ENCODE results near the gene ANKS1A.
"Not testable (repeated sequence)": the region's sequence is repeated elsewhere in the genome, so short reads cannot be mapped to it uniquely, and the experiment has no call there.

The ANKS1A gene

DNA sequence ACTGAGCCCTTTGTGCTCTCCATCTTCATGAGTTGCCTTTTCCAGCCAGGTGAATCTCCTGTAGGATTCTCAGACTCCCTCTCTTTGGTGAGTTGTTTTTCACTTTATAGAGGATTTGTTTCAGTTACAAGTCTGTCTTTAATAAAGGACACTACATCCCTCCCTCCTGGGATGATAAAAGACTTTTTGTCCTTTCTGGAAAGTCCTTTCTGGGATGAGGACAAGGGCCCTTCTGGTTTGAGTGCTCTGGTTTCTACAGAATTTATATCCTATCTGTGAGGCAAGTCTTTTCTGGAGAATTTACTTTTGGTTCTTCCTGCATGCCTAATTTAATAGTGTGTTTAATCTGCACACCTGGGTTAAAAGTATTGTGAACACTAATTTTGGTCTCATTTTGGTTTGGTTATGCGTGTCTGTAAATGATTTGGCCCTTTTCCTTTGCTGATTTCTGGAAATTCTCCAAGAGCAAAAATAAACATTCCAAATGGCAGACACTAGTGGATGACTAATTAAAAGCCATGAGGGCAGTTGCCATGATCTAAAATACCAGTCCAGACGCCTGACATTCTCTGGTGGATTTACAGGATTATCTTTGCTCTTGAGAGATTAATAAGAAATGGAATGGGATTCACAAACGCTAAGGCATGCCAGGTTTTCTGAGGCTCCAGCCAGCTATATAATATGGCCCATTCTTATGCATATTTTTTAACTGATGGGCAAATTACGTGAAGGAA is 207.2 kb downstream of the ANKS1A start:
- no peak for DNase-seq (ENCODE audit: low read depth in 2 of 2)

DNA sequence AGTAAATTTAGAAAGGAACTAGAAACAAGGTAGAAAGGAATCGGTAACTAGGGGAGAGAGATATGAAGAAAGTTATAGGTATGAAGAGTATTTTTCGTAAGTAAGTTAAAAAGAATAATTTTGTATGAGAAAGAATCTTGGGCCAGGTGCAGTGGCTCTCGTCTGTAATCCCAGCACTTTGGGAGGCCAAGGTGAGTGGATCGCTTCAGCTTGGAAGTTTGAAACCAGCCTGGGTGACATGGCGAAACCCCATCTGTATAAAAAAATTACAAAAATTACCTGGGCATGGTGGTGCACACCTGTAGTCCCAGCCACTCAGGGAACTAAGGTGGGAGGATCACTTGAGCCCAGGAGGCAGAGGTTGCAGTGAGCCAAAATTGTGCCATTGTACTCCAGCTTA is 210.1 kb downstream of the ANKS1A start:
- no peak for DNase-seq (ENCODE audit: low read depth in 2 of 2)

DNA sequence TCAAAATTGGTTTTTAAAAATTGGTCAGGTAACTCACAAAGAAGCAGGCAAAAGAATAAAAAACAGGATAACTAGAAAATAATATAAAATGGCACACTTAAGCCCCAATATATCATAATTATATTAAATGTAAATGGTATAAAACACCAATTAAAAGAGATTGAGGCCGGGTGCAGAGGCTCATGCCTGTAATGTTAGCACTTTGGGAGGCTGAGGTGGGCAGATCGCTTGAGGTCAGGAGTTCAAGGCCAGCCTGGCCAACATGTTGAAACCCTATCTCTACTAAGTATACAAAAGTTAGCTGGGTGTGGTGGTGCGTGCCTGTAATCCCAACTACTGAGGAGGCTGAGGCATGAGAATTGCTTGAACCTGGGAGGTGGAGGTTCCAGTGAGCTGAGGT is 216.0 kb downstream of the ANKS1A start:
- no peak for DNase-seq (ENCODE audit: low read depth in 2 of 2)

DNA sequence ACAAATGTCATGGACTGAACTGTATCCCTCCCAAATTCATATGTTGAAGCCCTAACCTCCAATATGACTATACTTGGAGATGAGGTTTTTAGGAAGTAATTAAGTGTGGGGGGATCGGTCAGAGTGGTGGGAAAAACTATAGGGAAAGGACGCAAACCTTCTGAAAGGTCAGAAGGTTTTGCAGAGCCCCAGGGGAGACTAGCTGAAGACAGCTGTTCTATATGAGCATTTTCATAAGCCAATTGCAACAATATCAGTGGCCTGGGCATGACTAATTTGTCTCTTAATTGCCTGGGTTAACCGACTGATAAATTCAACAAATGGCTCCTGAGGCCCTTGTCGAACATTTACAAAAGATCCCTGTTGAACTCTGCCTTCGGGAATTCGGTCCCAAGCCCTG is 217.0 kb downstream of the ANKS1A start:
- DNase-seq (ENCODE audit: low read depth in 2 of 2) = not testable (repeated sequence)

DNA sequence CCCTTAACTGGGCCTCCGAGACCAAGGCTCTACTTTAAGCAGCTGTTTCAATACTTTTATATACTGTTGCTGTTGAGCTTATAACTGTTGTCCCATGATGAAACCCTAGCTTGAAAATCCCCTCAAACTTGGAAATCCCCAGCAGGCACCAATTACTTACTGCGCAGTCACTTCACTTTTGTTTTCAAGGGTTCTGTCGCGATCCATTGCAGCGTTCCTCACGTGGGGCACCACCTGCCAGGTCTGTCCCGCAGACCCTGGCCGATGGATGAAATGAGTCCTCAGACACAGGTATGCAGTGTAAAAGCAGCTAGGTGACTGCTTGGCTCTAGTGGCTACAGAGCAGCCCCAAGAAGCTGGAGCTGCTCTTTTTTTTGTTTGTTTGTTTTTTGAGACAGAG is 218.2 kb downstream of the ANKS1A start:
- DNase-seq (ENCODE audit: low read depth in 2 of 2) = not testable (repeated sequence)

DNA sequence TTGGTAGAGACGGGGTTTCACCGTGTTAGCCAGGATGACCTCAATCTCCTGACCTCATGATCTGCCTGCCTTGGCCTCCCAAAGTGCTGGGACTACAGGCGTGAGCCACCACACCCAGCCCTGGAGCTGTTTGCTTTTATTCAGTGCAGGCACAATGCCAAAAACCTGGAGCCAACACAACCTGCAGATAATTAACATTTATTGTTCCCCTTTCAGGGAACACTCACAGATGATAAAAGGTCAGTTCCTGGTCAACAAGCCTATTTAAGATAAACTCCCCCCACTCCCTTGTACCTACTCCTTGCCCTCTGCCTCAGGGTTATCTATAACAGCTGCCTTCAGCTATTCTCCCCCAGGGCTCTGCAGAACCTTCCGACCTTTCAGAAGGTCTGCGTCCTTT is 218.7 kb downstream of the ANKS1A start:
- not testable (repeated sequence) for DNase-seq (ENCODE audit: low read depth in 2 of 2)

DNA sequence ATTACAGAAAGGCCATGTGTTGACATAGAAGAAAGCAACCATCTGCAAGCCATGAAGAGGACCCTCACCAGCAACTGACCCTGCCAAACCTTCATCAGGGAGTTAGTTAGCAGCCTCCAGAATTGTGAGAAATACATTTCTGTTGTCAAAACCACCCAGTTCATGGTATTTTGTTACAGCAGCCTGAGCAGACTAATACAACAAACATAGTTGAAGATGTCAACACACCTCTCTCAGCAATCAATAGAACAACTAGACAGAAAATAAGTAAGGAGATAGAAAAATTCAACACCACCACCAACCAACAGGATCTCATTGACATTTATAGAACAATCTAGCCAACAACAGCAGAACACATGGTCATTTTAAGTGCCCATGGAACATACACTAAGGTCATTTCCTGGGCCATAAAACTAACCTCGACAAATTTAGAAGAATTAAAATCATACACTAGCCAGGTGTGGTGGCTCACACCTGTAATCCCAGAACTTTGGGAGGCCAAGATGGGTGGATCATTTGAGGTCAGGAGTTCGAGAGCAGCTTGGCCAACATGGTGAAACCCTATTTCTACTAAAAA is 219.3 kb downstream of the ANKS1A start:
- no peak for DNase-seq (ENCODE audit: low read depth in 2 of 2)

DNA sequence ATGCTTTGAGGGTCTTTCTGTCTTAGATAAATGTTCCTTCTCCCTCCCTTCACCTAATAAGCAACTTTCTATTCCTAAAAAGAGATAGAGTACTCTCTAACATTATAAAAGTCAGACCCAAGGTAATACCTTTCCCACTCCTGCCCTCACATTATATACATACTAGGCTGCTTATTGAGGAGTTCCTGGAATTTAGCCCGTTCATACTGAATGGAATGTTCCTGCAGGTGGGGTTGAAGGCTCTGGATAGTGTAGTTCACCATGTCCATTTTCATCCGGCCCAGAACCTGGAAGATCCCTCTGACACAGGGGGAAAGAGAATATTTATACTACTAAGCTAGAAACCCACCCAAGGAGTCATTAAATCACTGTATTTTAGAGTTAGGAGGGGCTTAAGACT is 231.7 kb downstream of the ANKS1A start:
- no peak for DNase-seq (ENCODE audit: low read depth in 2 of 2)

DNA sequence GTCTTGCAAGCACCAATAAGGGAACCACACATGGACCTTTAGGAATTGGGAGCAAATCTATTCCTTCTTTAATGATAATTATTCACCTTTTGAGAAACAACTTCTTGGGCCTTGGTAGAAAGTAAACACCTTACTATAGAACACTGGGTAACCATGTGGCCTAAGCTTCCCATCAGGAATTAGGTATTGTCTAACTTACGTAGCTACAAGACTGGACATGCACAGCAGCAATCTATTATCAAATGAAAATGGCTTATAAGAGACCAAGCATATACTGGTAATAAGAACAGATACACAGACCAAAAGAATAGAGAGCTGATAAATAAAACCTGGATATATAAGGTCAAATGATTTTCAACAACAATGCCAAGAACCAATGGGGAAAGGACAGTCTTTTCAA is 235.3 kb downstream of the ANKS1A start:
- no peak for DNase-seq (ENCODE audit: low read depth in 2 of 2)

DNA sequence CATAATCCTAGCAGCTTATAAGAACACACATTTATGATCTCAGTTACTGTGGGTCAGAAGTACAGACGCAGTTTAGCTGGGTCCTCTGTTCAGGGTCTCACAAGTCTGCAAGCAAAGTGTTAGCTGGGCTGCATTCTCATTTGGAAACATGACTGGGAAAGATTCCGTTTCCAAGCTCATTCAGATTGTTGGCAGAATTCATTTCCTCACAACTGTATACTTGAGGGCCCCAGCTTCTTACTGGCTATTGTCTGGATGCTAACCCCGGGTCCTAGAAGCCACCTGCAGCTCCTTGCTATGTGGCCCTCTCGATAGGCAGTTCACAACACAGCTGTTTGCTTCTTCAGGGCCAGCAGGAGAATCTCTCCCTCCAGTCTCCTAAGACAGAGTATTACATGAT is 239.0 kb downstream of the ANKS1A start:
- no peak for DNase-seq (ENCODE audit: low read depth in 2 of 2)

DNA sequence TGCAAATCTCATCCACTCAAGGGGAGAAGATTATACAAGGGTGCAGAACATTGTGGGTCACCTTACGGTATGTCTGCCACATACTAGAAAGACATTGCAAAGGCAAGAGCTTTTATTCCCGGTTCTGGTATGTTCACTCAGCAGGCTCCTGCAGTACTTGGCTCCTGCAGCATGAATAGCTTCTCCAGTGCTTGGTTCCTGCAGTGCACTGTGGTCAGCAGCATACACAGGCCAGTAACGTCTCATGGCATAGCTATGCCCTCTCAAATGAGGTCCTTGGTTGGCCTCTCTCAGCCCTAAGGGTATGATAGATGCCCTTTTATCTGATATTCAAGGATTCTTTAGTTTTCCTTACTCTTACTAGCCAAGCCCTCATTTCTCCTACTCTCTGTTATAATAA is 239.4 kb downstream of the ANKS1A start:
- DNase-seq (ENCODE audit: low read depth in 2 of 2) = no peak

DNA sequence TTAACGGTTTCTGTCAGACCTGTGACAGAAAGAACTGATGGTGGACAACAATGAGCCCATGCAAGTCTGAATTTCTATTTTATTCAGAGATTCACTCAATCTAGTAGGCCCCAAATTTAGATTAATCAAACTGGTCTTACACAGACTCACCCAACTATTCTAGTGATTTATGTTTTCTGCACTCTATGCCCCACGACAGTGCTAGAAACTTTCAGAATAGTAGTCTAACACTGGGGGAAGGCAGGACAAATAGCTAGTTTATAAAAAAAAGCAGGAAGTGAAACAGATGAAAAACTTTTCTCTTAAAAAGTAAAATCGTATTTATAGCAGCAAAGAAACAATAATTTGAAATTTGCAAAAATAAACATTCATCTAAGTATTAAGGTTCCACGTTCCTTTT is 247.1 kb downstream of the ANKS1A start:
- no peak for DNase-seq (ENCODE audit: low read depth in 2 of 2)

DNA sequence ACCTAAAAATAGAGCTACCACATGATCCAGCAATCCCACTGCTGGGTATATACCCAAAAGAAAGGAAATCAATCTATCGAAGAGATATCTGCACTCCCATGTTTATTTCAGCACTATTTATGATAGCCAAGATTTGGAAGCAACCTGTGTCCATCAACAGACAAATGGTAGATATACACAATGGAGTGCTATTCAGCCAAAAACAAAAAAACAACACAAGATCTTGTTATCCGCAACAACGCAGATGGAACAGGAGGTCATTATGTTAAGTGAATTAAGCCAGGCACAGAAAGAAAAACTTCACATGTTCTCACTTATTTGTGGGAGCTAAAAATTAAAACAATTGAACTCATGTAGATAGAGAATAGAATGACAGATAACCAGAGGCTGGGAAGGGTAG is 249.1 kb downstream of the ANKS1A start:
- DNase-seq (ENCODE audit: low read depth in 2 of 2) = not testable (repeated sequence)

DNA sequence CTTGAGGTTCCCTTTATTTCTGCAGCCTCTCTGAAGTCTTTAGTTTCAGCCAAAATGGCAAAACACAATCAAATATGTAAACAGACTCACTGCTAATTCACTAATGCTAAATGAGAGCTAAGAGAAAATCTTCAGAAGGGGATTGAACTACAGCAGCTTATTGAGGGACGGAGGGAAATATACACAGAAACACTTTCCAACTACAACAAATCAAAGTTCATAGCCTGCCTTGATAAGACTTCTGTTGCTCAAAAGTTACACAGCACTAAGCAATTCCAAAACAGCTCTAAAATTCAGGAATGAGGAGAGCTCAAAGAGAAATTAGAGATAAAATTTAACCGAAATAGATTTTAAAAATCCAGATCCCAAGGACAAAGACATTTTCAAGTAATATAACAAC is 250.4 kb downstream of the ANKS1A start:
- no peak for DNase-seq (ENCODE audit: low read depth in 2 of 2)

DNA sequence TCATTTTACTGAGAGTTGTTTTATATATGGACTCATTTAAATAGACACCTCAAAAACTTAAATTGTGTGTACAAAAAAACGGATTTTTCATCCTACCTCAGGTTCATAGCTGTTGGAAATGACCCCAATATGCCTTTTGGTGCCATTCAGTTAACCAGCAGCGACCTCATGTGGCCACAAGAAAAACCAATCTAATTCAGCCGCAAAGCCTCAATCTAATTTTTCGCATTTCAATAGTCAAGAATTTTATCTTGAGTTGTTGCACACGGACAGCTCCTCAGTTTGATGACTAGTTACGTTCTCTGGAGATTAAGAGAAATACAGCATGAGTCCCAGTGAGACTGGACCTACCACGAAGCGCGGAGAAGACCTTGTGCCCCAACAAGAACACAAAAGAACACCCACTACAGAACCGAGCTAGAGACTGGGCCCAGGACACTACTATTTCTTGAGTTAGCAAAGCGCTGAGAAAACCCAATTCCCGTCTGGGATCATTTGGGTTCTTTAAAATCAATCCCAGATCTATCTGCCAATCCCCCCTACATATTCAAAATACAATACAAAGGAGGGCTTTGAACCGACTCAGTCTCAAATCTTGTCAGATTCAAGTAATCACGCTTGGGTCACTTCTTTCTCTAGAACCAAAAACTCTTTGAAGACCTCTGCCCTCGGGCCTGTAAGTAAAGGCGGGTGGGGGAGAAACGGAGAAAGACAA is 251.0 kb downstream of the ANKS1A start:
- DNase-seq (ENCODE audit: low read depth in 2 of 2) = peak in 1 of 2 donors; percentile 29

DNA sequence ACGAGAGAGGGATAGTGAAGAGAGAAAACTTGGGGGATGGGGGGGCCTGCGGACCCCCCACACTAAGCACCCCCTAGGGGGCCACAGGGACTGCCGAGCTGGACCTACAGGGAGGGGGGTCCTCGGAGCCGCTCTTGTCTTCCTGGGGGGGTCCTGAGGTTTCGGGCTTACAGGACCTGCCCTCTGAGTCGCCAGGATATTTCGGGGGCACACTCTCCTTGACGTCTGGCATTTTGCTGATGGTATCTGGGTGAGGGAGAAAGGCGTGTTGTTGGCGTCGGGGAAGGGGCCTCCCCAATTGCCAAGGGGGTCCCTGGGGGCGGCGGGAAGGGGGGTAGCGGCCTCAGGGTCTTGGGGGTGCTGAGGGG is 251.6 kb downstream of the ANKS1A start:
- DNase-seq (ENCODE audit: low read depth in 2 of 2) = no peak
